OCI-LY1 (cell line): Measurements from ENCODE around the gene RARRES2.
"Not testable (repeated sequence)": the region's sequence is repeated elsewhere in the genome, so short reads cannot be mapped to it uniquely, and the experiment has no call there.

ENCODE experiments used
- H2AFZ ChIP-seq: fragments of 200-600 bp; sonication (generic), shearing (Covaris generic); 2 replicates; pipeline ENCODE4 v1.6.0; 2014; ENCODE audit warnings: antibody characterized with exemption, mild to moderate bottlenecking, low read length
- H3F3A ChIP-seq: fragments of 200-600 bp; sonication (generic), shearing (Covaris generic); 2 replicates; pipeline ENCODE4 v1.6.0; 2014; ENCODE audit warnings: mild to moderate bottlenecking, antibody characterized with exemption, low read length, moderate library complexity; ENCODE audit not compliant: insufficient read depth
- H3K27ac ChIP-seq: fragments of 200-600 bp; sonication (generic); 2 replicates; pipeline ENCODE4 v1.5.1; 2014; ENCODE audit warnings: low read length, mixed run types, mild to moderate bottlenecking, low read depth; ENCODE audit not compliant: poor library complexity, severe bottlenecking
- H3K27me3 ChIP-seq: fragments of 200-600 bp; sonication (generic); 2 replicates; pipeline ENCODE4 v1.6.0; 2014; ENCODE audit warnings: antibody characterized with exemption, mild to moderate bottlenecking, low read length, moderate library complexity; ENCODE audit not compliant: insufficient read depth
- H3K36me3 ChIP-seq: fragments of 200-600 bp; sonication (generic); 2 replicates; pipeline ENCODE4 v1.6.1; 2014; ENCODE audit warnings: mild to moderate bottlenecking, antibody characterized with exemption, low read length, moderate library complexity, mixed read lengths; ENCODE audit not compliant: insufficient read depth
- H3K4me1 ChIP-seq: fragments of 200-600 bp; sonication (generic); 2 replicates; pipeline ENCODE4 v1.5.1; 2014; ENCODE audit warnings: mild to moderate bottlenecking, low read length, moderate library complexity; ENCODE audit not compliant: insufficient read depth, severe bottlenecking
- H3K4me2 ChIP-seq: fragments of 200-600 bp; sonication (generic), shearing (Covaris generic); 2 replicates; pipeline ENCODE4 v1.6.1; 2014; ENCODE audit warnings: low read length
- H3K4me3 ChIP-seq: fragments of 200-600 bp; sonication (generic); 2 replicates; pipeline ENCODE4 v1.5.1; 2014; ENCODE audit warnings: low read length, low read depth, mild to moderate bottlenecking, mixed read lengths; ENCODE audit not compliant: poor library complexity, severe bottlenecking
- H3K79me2 ChIP-seq: fragments of 200-600 bp; shearing (Covaris generic); 2 replicates; pipeline ENCODE4 v1.6.1; 2016; ENCODE audit warnings: mixed run types, low read length, mixed read lengths; ENCODE audit not compliant: insufficient read depth
- H3K9ac ChIP-seq: fragments of 200-600 bp; sonication (generic), shearing (Covaris generic); 2 replicates; pipeline ENCODE4 v1.6.1; 2014; ENCODE audit warnings: mild to moderate bottlenecking, low read length, mixed read lengths
- H3K9me2 ChIP-seq: fragments of 200-600 bp; sonication (generic), shearing (Covaris generic); 2 replicates; pipeline ENCODE4 v1.6.1; 2014; ENCODE audit warnings: low read depth, mild to moderate bottlenecking, low read length, mixed read lengths
- H3K9me3 ChIP-seq: fragments of 200-600 bp; shearing (Covaris generic); 2 replicates; pipeline ENCODE4 v1.6.1; 2014; ENCODE audit warnings: low read length, mixed read lengths
- H4K20me1 ChIP-seq: fragments of 200-600 bp; sonication (generic), shearing (Covaris generic); 2 replicates; pipeline ENCODE4 v1.6.0; 2016; ENCODE audit warnings: mild to moderate bottlenecking, low read length; ENCODE audit not compliant: insufficient read depth
- EZH2 ChIP-seq: fragments of 200-600 bp; sonication (generic), shearing (Covaris generic); IDR thresholded peaks from 2 replicates; pipeline ENCODE4 v1.8.0; 2017; ENCODE audit warnings: borderline replicate concordance, mixed run types, mild to moderate bottlenecking, antibody characterized with exemption, low read length, moderate library complexity, mixed read lengths
- TF ChIP-seq, protein P1 (sequence below): fragments of 200-600 bp; sonication (generic), shearing (Covaris generic); IDR thresholded peaks from 2 replicates; pipeline ENCODE4 v1.5.1; 2017; ENCODE audit warnings: mild to moderate bottlenecking, antibody characterized with exemption, low read length, moderate library complexity, mixed read lengths

The RARRES2 gene

DNA sequence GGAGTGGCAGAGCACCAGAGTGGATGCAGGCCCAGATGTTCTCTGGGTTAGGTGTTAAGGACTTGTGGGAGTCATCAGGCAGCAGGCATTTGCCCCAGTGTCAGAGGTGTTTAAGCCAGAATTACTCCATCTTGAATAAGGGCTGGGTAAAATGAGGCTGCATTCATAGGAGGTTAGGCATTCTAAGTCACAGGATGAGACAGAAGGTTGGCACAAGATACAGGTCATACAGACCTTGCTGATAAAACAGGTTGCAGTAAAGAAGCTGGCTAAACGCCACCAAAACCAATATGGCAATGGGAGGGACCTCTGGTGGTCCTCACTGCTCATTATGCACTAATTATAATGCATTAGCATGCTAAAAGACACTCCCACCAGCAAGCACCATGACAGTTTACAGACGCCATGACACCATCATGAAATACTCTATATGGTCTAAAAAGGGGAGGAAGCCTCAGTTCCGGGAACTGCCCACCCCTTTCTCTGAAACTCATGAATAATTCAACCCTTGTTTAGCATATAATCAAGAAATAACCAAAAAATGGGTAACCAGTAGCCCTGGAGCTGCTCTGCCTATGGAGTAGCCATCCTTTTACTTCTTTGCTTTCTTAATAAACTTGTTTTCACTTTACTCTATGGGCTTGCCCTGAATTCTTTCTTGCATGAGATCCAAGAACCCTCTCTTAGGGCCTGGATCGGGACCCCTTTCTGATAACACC lies 19.2 kb downstream of the RARRES2 start:
- peak overlapping the region; percentile 15; the same call in 1 of the 2 replicates for H2AFZ ChIP-seq
- H3F3A ChIP-seq: no peaks in the 10 kb centered on the region
- peak overlapping the region; percentile 81 for H3K4me3 ChIP-seq
- peak overlapping the region; percentile 88 for H3K9ac ChIP-seq
- TF ChIP-seq EZH2: no peak
- TF ChIP-seq, protein P1, sequence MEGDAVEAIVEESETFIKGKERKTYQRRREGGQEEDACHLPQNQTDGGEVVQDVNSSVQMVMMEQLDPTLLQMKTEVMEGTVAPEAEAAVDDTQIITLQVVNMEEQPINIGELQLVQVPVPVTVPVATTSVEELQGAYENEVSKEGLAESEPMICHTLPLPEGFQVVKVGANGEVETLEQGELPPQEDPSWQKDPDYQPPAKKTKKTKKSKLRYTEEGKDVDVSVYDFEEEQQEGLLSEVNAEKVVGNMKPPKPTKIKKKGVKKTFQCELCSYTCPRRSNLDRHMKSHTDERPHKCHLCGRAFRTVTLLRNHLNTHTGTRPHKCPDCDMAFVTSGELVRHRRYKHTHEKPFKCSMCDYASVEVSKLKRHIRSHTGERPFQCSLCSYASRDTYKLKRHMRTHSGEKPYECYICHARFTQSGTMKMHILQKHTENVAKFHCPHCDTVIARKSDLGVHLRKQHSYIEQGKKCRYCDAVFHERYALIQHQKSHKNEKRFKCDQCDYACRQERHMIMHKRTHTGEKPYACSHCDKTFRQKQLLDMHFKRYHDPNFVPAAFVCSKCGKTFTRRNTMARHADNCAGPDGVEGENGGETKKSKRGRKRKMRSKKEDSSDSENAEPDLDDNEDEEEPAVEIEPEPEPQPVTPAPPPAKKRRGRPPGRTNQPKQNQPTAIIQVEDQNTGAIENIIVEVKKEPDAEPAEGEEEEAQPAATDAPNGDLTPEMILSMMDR: no peak
- H3K4me1 ChIP-seq: peaks cover 24% of the 10 kb centered on the region
- H3K79me2 ChIP-seq: no peaks in the 10 kb centered on the region
- peaks cover 21% of the 10 kb centered on the region for H3K36me3 ChIP-seq
- H3K27ac ChIP-seq: peak overlapping the region; percentile 64
- H3K4me2 ChIP-seq: peak overlapping the region; percentile 93
- H4K20me1 ChIP-seq: no peaks in the 10 kb centered on the region
- H3K9me2 ChIP-seq: no peaks in the 10 kb centered on the region
- no peaks in the 10 kb centered on the region for H3K9me3 ChIP-seq
- no peaks in the 10 kb centered on the region for H3K27me3 ChIP-seq

- Histone ChIP-seq H4K20me1 (no peaks in the 10 kb centered on the region), H3K9me2 (no peaks in the 10 kb centered on the region), H3K79me2 (no peaks in the 10 kb centered on the region), H3K4me1 (peaks cover 24% of the 10 kb centered on the region), H3K27me3 (no peaks in the 10 kb centered on the region), H2AFZ (no peak overlapping the region), H3K4me2 (peak overlapping the region; percentile 93), H3K27ac (no peak overlapping the region), H3K36me3 (peaks cover 17% of the 10 kb centered on the region), H3K9me3 (no peaks in the 10 kb centered on the region), H3K9ac (no peak overlapping the region; the same call in 1 of the 2 replicates), H3K4me3 (peak overlapping the region; percentile 81), H3F3A (no peaks in the 10 kb centered on the region)
- TF ChIP-seq, protein P1: no peak
- no peak for TF ChIP-seq EZH2
Observed at GRCh38 chr7:150321788-150322113, 19.7 kb downstream of the RARRES2 start.

GRCh38 chr7:150317748-150318444 lies 23.5 kb downstream of the RARRES2 start:
- H3F3A ChIP-seq: no peaks in the 10 kb centered on the region
- TF ChIP-seq, protein P1: no peak
- TF ChIP-seq EZH2: no peak
- no peaks in the 10 kb centered on the region for H4K20me1 ChIP-seq
- no peak overlapping the region for H2AFZ ChIP-seq
- H3K36me3 ChIP-seq: no peaks in the 10 kb centered on the region; the same call in 1 of the 2 replicates
- H3K27me3 ChIP-seq: no peaks in the 10 kb centered on the region
- H3K4me2 ChIP-seq: no peak overlapping the region
- peaks cover 12% of the 10 kb centered on the region for H3K4me1 ChIP-seq
- H3K27ac ChIP-seq: no peak overlapping the region
- no peak overlapping the region for H3K4me3 ChIP-seq
- H3K79me2 ChIP-seq: no peaks in the 10 kb centered on the region
- no peaks in the 10 kb centered on the region for H3K9me2 ChIP-seq
- no peaks in the 10 kb centered on the region for H3K9me3 ChIP-seq
- H3K9ac ChIP-seq: no peak overlapping the region

DNA sequence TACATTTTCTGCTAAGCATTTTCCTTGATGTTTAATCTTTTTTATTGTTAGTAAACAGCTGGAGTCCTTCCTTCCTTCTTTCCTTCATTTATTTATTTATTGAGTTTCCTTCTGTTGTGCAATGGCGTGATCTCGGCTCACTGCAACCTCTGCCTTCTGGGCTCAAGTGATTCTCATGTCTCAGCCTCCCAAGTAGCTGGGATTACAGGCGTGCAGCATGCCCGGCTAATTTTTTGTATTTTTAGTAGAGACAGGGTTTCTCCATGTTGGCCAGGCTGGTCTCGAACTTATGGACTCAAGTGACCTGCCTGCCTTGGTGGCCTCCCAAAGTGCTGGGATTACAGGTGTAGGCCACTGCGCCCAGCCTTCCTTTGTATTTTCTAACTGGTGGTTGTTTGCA lies 24.4 kb downstream of the RARRES2 start:
- not testable (repeated sequence) for H3K4me1 ChIP-seq, H3K9ac ChIP-seq, H3K4me2 ChIP-seq, H3K27ac ChIP-seq, H3K27me3 ChIP-seq, H3K36me3 ChIP-seq, H2AFZ ChIP-seq, H3K9me3 ChIP-seq, H4K20me1 ChIP-seq, H3F3A ChIP-seq, H3K4me3 ChIP-seq, H3K79me2 ChIP-seq, H3K9me2 ChIP-seq
